HG03108 (cell line): ENCODE measurements around the gene MRRF.
A peak's percentile ranks its signal among the peaks of the same experiment; 100 is the strongest.

Source experiments
- ATAC-seq: cut with Tn5 transposase; IDR thresholded peaks from one replicate; pipeline ENCODE4 v1.9.1; 2021; ENCODE audit warnings: moderate library complexity; ENCODE audit not compliant: unreplicated experiment

The MRRF gene

DNA sequence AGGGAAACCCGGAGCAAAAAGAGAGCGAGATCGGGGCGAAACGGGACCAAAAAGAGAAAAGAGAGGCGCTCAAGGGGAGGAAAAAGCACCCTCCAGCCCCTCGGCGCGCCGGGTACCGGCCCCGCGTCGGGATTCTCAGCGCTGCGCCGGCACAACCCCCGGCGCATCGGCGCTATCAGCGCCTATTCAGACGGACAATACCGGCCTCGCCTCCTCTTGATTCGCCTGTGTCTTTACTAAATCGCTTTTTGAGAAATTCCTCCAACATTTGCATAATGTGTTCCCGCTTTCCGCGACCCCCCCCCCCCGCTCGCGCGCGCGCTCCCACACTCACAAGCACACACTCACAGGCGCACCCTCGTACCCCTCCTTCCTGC, 36.5 kb upstream of the MRRF start:
- ATAC-seq = no peak

DNA sequence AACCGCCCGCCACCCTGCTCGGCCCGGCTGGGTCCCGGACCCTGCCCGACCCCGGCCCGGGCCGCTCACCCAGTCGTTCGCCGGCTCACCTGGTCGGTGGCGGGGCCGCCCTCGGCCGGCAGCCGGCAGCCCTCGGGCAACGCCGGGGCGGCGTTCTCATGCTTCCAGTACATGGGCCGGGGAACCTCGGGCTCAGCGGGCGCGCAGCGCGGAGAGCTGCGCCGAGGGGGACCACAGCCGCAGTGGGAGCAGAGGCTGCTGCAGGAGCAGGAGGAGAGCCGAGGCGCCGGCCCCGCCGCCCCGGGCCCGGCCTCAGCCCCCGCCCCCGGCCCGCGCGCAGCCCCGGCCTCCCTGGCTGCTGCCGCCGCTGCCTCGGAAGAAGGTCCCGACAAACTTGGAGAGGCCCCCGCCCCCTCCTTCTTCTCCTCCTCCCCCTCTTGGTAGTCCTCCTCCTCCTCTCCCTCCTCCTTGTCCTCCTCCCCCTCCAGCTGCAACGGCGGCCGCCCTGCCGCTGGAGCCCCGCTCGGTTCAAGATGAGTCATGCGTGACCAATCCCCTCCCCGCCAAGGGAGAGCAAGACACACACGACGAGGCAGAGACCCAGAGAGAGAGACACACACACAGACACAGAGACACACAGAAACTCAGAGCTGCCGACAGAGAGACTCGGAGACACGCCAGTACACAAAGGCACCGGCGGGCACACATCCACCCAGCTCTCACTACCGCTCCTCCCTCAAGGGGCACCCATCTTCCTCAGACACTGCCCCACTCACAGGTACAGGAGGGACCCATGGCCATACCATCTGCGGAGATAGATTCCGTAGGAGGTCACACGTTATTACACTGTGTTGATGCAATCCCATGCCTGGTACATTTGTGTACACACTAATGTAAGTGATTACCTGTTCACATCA, 35.9 kb upstream of the MRRF start, which contains the start of gene LHX6:
TSS of gene LHX6 (minus strand) at position 390 of the 917 bp plus-strand sequence. CDS start at position 173, 217 bp downstream.
- ATAC-seq = no peak

DNA sequence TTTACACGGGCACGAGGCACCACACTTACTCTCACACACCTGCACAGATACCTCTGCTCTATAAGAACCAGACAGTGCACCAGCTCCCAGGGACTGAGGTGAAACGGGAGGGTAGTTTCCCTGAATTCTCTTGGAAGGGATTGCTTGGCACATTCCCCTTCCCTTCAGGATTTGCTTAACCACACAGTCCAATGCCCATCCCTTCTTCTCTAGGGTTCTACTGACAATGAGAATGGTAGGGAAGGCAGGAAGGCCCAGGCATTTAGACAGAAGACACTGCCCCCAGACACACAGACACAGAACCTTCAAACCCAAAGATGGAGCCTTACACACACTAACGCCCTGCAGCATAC, 35.2 kb upstream of the MRRF start:
- ATAC-seq = no peak

DNA sequence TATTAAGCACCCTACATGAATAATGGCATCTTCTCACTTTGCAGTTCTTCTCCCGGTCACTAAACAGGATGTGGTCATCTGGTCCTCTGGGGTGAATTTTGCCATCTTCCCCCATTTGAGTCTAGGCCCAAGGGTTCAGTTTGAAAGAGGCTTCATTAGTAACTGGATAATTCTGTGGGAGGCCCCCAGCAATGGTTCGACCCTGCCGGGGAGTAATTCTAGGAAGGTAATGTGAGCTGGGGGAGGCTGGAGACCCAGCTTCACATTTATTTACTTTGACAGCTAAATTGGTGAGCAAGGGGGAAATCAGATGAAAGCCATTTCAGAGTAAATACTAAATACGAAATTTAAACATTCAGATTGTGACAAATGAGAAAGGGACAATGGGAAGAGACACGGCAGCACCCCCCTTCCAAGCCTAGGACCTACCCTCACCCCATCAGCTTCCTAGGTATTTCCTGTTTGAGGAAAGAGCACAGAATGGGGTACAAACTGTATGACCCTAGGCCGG, 31.8 kb upstream of the MRRF start:
- no peak for ATAC-seq

DNA sequence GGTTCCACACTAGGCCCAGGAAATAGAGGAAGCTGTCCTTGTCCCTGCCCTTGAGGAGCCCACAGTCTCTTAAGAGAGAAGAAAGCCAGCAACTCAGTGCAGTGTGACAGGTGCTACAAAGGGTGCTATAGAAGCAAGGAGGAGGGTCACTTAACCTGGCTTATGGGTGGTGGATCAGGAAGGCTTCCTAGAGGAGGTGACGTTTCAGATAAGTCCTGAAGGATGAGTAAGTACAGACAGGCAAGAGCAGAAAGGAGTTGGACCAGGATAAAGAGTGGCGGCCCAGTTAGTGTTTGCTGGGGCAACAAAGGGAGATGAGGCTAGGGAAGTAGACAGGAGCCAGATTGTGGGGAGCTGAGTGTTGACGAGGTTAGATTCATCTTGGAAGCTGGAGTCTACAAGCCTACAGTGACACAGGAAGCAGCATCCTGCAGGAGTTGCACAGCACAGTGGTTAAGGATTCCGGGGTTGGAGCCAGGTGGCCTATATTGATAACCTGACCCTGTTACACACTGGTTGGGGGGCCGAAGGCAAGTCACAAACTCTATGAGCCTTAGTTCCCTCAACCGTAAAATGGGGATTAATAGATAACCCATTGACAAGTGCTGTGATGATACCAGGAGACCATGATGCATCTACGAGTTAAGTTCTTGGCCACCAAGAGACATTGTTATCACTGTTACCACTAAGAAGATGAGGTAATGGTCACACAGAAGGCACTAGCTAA, 30.5 kb upstream of the MRRF start:
- ATAC-seq = no peak

DNA sequence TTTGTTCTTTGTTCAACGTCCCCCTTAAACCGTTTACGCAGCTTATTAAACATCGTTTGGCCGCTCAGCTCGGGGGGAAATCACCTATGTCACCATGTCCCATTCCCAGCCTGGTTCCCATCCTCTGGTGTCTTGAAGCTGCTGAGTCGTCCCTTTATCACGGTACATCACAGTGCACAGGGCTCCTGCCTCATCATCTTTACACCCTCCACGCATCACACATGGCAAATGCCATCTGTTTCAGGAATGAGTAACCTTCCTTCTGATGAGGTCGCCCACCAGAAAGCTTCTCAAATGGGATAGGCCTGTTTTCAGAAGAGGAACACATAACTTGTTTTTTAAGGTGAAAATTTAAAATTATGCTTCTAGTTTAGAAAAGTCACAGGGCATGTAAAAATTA, 28.0 kb upstream of the MRRF start:
- no peak for ATAC-seq

DNA sequence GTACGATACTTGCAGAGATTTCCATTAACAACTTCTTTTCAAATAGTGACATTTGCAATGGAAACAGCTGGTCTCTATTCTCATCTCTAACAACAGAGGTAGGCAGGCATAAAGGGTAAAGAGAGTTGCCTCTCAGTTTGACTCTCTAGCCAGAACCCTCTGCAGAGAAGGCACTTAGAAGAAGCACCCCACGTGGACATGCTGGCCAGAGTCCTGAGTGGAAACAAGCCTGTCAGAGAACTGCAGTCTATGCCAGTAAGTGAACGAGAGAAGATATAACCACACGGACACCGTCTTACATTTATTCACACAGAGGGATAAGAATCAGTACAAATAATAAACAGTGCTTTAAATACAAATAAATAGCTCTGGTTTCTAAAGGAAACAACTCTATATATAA, 25.0 kb upstream of the MRRF start:
- ATAC-seq = no peak

DNA sequence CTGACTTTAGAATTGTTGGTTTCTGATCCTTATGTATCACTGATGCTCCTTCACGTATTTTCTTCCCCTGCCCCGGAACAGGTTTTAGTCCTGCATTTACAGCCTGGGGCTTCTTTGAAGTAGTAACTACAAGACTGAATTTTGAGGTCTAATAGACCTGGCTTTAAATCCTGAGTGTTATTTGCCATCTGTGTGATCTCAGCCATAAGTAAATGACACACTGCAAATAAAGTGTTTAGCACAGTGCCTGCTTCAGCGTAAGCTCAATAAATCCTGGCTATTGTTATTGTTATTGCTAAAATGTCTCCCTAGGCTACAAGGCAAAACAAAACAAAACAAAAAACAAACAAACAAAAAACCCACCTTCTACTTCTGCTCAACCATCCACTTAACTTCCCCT, 20.3 kb upstream of the MRRF start:
- no peak for ATAC-seq

DNA sequence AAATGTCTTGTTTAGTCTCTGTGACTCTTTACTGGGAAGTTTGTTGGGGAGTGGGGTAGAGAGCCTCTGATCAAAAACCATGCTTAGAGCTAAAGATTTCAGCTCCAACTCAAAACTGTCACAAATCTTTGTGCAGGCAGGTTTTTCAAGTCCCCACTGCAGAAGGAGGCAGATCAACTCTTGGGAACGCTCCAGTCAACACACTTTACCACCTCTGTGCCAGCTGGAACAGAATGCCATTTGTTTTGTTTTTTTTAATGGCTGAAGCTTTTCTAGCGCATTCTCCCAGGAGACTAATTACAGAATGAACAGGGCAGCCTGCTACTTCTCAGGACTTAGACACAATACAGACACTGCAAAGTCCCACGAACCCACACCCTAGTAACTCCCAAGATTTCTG, 18.0 kb upstream of the MRRF start:
- ATAC-seq = no peak

DNA sequence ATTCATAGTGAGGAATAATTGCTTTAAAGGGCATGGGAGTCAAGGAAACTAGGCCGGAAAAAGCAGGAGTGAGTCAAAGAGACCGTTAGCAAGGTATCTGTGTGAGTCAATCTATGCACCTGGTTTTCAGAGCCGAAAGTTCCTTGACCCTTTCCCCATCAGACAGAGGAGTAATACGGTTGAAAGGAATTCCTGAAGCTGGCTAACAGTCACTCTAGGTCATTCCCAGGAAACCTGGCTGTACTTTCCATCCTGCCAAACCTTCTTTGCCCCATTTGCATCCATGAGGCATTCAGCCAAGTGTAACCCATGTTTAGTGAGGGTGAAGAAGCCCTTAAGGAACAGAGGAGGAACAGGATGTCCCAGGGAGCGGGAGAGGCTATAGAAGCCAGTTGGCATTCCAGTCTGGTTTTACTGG, 16.2 kb upstream of the MRRF start:
- ATAC-seq = no peak

DNA sequence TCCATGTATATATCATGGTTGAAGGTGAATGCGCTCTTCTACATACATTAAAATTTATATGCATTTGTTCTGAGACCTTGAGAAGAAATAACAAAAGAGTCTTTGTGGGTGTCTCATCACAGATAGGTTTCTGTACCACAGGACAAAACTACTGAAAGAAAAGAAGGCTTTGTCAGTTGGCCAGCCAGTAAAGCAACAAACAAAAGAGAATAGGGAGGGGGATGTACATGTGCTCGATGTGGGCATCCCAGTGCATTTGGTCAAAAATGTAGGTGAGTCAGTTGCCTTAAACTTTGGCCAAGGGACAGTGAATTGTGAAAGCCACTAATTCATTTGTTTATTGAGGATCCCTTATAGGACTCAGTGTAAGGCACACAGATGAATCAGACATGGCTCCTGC, 13.3 kb upstream of the MRRF start:
- no peak for ATAC-seq

DNA sequence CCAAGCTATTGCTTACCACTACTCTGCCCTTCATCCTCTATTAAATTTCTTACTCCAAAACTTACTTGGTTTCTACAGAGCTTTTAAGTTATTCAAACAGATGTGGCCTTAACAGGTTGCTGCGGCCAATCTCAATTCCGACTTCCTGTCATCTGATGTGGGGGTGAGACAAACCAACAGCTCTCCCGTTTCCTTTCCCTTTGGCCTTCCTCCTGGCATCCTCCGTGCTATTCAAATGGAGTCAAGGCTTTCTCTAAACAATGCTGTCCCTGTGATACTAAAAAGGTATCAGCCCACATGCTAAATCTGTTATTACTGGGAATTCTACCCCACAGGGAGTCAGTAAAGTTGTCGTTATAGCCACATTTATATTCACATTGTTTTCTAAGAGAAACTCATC, 11.9 kb upstream of the MRRF start:
- ATAC-seq = no peak

DNA sequence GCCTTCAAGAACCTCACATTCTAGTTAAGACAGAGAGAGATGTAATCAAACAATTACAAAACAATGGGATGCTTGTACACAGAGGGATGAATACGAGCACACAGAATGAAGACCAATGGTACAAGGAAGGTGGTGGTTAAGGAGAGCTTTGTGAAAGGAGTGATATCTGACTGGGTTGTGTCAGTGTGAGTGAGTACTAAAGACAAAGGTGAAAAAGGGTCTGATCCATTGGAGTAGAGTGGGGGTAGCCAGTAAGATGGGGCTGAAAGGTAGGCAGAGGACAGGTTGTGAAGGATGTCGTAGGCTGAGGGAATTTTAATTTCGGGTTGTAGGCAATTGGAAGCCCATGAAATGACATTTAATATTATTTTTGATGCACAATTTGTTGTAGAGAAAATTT, 9.9 kb upstream of the MRRF start:
- ATAC-seq = no peak

DNA sequence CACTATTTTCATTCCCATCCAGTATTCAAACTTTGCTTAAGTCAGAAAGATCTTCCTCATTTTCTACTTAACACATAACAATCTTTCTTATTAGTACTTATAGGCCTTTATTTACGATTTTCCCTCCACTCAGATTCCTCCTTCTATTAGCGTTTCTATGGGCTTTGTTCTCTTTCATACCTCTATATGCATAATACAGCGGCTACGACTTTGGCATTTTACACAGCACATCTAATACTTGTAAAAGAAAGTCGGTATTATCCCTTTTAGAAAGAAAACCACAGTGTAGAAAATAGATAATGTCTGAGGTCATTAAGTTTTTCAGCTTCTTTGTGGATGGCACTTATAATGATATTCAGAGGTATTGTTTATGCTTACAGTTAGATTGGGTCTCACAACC, 8.5 kb upstream of the MRRF start:
- no peak for ATAC-seq

DNA sequence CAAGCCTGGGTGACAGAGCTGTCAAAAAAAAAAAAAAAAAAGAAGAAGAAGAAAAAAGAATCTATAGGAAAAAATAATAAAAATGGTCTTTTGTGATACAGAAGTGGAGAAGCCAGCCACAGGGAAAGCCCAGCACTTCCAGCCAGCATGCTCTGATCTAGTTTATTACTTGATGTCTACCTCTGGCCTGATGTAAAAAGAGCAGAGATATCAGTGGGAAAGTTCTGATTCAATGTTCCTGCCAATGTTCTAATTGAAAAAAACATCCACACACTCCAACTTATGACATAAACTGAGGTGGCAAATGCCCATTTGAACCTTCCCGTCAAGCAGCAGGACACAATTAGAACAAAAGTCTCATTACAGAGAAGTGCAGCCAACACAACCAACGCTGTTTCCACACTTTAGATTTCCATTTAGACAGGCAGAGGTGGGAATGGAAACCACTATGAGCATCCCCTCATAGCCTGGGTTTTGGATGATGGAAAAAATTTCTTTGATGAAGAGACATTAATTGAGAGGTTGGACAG, 5.7 kb upstream of the MRRF start:
- no peak for ATAC-seq

DNA sequence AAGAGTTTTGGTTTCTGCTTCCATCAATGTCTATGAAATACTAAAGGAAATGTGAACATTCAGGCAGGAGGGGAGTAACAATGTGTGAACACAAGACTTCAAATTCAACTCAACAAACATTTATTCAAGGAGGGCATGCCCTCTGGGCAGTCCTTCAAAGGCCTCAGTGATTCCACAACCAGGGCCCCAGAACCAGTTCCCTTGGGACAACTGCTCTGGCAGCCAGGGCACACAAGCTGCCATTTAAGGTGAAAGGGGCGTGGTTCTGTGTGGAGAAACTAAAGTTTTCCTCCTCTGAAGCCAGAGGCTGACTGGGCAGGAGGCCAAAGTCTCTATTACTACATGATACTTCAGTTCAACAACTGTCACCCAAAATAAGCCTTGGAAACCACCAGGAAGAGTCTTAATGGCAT, 3.2 kb upstream of the MRRF start:
- no peak for ATAC-seq

DNA sequence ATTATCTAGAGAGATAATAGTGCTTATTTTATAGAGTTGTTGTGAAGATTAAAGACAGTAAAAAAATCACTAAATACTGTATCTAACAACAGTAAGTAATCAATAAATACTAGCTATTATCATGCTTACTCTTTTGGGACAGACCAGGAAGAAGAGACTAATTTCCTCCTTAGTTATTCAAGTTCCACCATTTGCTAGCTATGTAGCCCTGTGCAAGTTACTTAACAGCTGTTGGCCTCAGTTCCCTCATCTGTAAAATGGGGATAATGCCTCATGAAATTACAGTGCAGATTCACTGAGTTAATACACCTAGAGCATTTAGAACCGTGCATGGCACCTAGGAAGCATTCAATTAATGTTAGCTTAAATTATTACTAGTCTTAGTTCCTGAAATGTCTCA, 2.6 kb upstream of the MRRF start:
- ATAC-seq = no peak

DNA sequence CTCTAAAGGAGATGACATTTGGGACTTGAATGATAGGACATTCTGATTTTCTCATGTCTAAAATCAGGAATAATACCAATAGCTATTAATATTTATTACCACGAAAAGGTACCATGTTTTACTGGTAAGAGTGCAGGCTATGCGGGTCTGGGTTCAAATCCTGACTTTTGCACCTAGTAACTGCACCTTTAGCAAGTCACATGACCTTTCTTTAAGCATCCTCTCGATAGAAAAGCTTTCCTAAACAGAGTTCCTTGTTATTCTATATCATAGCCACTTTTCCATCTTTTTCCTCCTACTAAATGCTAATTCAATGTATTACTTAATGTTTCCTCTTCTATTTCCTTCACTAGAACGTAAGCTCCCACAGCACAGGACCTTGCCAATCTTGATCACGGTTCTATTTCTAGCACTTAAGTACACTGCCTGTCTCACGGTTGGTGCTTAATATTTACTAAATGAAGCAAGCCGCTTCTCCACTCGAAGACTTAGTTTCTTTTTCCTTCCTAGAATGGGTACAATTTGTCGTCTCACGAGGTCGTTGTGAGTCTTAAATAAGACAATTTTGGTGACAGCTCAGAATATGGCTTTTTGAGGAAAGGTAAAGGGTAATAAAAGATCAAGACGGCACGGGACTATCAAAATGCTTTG, 858 bp upstream of the MRRF start:
- ATAC-seq = no peak

DNA sequence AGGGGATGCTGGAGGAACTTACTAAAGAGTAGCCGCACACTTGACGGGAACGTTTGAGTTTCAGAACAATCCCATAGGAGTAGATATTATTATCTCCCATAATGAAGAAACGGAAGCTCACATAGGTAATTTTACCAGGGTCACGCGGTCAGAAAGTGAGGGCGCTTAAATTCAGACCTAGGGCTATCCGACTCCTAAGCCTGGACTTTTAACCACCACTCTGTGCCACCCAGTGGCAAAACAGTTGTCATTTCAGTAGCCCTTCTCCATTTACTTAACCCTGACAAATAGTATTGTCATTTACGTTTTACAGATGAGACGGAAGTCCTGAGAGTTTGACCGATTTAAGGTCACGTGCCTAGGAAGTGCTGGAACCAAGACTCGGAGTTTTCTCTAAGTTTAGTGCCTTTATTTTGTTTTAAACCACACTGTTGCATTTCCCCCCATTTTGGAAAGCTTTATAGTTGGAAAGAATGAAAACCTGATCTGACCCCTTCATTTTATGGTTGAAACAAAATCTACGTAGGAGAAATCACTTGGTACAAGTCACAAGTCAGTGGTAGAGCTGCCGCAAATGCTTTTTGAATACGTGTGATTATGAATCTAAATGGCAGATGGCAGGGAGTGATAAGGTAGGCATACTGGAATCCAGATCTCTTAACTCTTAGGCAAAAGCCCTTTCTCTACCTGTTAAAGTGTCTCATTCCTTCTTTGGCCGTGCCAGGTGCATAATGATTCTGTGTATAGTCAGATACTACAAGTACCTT, 650 bp downstream of the MRRF start:
- peak; percentile 28 for ATAC-seq

DNA sequence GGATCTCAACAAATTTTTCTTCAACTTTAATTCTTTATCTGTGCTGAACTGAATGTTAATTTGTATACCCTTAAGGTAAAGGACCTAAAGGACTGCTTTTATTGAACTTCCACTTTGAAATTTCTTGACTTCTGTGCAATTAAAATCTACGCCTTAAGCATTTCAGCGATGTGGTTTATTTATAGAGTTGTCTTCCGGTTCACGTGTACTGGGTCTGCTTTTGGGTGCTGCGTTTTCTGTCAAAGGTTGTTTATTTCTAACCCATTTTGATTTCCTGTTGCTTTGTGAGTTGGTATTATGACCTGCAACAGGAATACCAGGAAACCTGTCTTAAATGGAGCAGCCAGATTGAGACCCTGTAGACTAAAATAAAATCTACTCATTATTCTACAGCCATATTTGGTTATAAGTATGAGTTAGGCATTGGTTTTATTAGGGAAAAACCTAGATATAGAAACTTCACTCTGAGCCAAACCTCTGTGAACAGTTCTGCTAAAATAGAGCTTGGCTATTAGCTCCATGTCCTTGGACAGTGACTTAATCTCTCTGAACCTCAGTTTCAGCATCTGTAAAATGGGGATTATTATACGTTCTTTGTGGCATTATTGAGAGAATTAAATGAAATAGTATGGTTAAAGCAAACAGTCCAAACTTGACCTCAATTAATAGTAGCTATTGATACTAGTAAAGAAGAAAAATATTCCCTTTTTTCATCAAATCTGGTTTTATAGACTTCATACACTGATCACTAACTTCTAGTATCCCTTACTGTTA, 3.5 kb downstream of the MRRF start:
- no peak for ATAC-seq
